Measurements from ENCODE around the gene ARHGAP30. TPM values are rescaled to one million over a fixed set of nuclear protein-coding genes. Genes with fewer than 3 reads are reported as not detected.
"Not testable (repeated sequence)": the region's sequence is repeated elsewhere in the genome, so short reads cannot be mapped to it uniquely, and the experiment has no call there.

ARHGAP30 gene
- polyA plus RNA-seq, 12 donors = 1.8 to 12.9 (median 2.9) TPM; not detected in 1

- not testable (repeated sequence) for DNase-seq
Observed at GRCh38 chr1:161017181-161017580, 52.5 kb downstream of the ARHGAP30 start.

DNA sequence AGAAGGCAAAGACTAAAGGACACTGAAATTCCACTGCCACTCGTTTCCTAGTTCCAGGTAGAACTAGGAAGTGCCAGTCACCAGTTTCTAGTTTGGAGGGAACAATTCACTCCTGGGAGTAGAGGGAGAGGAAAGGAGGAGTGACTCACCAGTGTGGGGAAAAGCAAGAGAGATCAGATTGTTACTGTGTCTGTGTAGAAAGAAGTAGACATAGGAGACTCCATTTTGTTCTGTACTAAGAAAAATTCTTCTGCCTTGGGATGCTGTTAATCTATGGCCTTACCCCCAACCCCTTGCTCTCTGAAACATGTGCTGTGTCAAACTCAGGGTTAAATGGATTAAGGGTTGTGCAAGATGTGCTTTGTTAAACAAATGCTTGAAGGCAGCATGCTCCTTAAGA lies 53.0 kb downstream of the ARHGAP30 start:
- DNase-seq = not testable (repeated sequence)

DNA sequence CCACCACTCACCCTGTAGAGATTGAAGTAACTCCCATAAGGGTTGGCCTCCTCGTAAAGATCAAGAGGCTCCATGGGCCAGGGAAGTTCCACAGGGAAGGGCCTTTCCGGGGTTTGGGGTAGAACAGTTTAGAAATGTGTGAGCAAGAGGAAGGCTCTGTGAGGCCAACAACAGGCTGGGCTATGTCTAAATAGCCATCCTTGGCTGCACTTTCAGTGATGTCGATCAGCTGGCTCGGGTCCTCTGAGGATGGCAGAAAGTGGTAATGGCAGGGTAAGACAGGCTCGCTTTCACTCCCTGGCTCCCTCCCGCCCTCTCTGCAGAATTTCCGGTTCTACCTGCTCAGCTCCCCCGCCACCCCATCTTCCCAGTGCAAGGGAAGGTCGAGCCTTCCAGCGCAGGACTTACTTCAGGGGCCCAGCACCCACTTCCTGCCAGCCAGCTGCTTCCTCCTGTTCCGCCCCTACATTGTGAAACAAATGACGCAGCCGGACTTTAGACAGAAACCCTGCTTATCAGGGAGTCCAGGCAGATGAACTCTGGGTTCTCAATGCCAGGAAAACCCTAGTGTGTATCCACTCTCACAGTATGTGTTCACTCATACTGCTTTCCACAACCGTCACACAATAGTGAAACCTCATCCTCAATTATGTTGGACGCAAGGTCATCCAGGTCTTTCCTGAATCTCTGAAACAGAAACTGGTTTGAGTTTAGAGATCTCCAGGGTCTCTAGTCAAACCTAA lies 56.0 kb downstream of the ARHGAP30 start:
- peak; percentile 46 for DNase-seq

DNA sequence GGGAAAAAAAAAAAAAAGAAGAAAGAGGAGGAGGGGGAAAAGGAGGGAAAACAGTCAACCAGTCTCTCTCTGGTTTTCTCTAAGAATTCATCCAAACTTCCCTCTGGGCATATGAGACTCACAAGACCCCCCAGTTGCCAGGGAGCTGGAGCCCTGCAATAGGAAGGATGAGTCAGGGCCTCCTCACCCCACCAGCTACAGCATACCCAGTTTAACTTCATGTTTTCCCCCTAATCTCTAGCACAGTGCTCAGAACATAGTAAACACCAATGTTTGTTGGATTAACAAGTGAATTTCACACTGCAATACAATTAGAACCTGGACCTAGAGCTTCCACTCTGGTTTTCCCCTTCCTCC lies 56.6 kb downstream of the ARHGAP30 start:
- DNase-seq = no peak

- DNase-seq = no peak
Observed at GRCh38 chr1:161012420-161012819, 57.3 kb downstream of the ARHGAP30 start.

DNA sequence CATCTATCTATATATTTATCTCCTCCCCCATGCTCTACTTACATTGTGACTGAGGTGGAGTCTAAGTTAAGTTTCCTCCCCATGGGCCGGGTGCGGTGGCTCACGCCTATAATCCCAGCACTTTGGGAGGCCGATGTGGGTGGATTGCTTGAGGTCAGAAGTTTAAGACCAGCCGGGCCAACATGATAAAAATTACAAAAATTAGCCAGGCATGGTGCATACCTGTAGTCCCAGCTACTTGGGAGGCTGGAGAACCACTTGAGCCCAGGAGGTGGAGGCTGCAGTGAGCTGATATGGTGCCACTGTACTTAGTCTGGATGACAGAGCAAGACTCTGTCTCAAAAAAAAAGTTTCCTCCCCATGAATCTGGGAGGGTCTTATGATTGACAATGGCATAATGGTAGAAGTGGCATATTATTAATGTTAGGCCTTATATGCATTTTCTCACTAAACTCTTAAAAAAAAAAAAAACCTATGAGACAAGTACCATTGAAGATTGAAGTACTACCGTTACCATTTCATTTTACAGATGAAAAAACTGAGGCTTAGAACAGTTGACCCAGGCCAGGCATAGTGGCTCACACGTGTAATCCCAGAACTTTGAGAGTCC lies 60.0 kb downstream of the ARHGAP30 start:
- no peak for DNase-seq

GRCh38 chr1:161008869-161009510 lies 60.7 kb downstream of the ARHGAP30 start:
- no peak for DNase-seq

DNA sequence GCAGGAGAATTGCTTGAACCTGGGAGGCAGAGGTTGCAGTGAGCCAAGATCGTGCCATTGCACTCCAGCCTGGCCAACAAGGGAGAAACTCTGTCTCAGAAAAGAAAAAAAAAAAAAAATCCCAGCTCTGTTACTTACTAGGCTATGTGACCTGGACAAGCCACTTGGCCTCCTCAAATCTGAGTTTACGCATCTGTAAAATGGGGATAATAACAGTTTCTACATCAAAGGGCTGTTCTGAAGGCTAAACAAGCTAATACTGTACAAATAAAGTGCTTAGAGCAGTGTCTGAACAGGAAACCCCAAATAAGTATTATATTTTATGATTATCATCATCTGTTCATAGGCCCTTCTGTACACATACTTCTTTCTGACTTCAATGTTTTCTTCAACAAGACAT lies 62.3 kb downstream of the ARHGAP30 start:
- DNase-seq = no peak

GRCh38 chr1:161006563-161006962 lies 63.1 kb downstream of the ARHGAP30 start:
- DNase-seq = no peak

GRCh38 chr1:161001525-161001924 lies 68.2 kb downstream of the ARHGAP30 start:
- no peak for DNase-seq

GRCh38 chr1:161000736-161001480 lies 68.8 kb downstream of the ARHGAP30 start:
- DNase-seq = no peak

- no peak for DNase-seq
Observed at GRCh38 chr1:160999376-160999775, 70.3 kb downstream of the ARHGAP30 start.

DNA sequence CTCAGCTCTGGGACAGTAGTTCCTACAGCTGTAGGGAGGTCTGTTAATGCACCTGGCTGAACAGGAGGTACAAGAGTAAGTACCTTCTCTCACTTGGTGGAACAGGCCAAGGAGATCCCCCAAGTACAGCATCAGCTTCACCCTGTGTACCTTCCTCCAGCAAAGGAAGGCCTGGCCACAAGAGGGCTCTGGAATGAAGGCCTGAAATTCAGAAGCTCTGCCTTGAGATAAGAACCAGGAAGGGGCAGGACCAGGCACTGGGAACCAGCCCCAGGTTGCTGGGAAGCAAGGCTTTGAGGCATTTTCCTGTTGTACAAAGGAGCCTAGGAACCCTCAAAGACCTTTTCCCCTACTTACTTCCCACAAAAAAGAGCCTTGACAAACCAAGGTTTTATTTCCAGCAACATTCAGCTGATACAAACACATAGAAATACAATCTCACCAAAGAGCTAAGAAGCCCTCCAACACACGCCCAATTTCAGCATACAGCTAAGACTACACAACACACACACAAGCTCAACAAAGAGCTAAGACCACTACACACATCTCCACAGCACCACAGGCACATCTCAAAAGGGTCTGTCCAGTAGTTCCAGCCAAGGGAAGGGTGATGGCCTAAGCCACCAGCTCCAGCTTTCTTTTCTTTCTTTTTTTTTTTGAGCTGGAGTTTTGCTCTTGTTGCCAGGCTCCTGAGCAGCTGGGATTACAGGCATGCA lies 72.2 kb downstream of the ARHGAP30 start:
- DNase-seq = no peak

Other genes starting within 250 kb of the ARHGAP30 start
- gene CD244, start 207.0 kb downstream of the ARHGAP30 start, polyA plus RNA-seq (ENCODE audit: insufficient read length in 12 of 12) = 1 to 10 TPM in 3 of 12 donors, under 1 TPM in 6, not detected in 3; 0.09 to 5.6 (median 0.36) TPM
- gene ITLN1, start 184.7 kb downstream of the ARHGAP30 start, polyA plus RNA-seq (ENCODE audit: insufficient read length in 12 of 12) = 10 to 100 TPM in 1 of 12 donors, 1 to 10 TPM in 1, under 1 TPM in 6, not detected in 4; 0.16 to 29.3 (median 0.35) TPM
- under 1 TPM in 1 of 12 donors, not detected in 11; 0.36 TPM for gene ITLN2, start 115.1 kb downstream of the ARHGAP30 start, polyA plus RNA-seq (ENCODE audit: insufficient read length in 12 of 12)
- 10 to 100 TPM in 11 of 12 donors, not detected in 1; 11.5 to 40.4 (median 16.3) TPM for gene F11R, start 48.7 kb downstream of the ARHGAP30 start, polyA plus RNA-seq (ENCODE audit: insufficient read length in 12 of 12)
- 10 to 100 TPM in 11 of 12 donors, not detected in 1; 18.6 to 33.2 (median 23.2) TPM for gene TSTD1, start 30.9 kb downstream of the ARHGAP30 start, polyA plus RNA-seq (ENCODE audit: insufficient read length in 12 of 12)
- 10 to 100 TPM in 11 of 12 donors, not detected in 1; 24.8 to 51.5 (median 33.4) TPM for gene USF1, start 23.9 kb downstream of the ARHGAP30 start, polyA plus RNA-seq (ENCODE audit: insufficient read length in 12 of 12)
- gene NECTIN4, start 19.7 kb upstream of the ARHGAP30 start, polyA plus RNA-seq (ENCODE audit: insufficient read length in 12 of 12) = 10 to 100 TPM in 2 of 12 donors, 1 to 10 TPM in 1, under 1 TPM in 5, not detected in 4; 0.04 to 28.3 (median 0.19) TPM
- gene KLHDC9, start 28.5 kb upstream of the ARHGAP30 start, polyA plus RNA-seq (ENCODE audit: insufficient read length in 12 of 12) = 1 to 10 TPM in 4 of 12 donors, under 1 TPM in 5, not detected in 3; 0.32 to 1.7 (median 0.73) TPM
- 10 to 100 TPM in 11 of 12 donors, not detected in 1; 51.9 to 78.1 (median 63.6) TPM for gene PFDN2, start 48.1 kb upstream of the ARHGAP30 start, polyA plus RNA-seq (ENCODE audit: insufficient read length in 12 of 12)
- gene NIT1, start 48.2 kb upstream of the ARHGAP30 start, polyA plus RNA-seq (ENCODE audit: insufficient read length in 12 of 12) = 10 to 100 TPM in 11 of 12 donors, not detected in 1; 25.2 to 35.4 (median 30.8) TPM
- 10 to 100 TPM in 11 of 12 donors, not detected in 1; 36.3 to 54.8 (median 45.0) TPM for gene DEDD, start 62.8 kb upstream of the ARHGAP30 start, polyA plus RNA-seq (ENCODE audit: insufficient read length in 12 of 12)
- 100 to 1,000 TPM in 8 of 12 donors, 10 to 100 TPM in 3, not detected in 1; 90.7 to 129 (median 108) TPM for gene UFC1, start 84.1 kb upstream of the ARHGAP30 start, polyA plus RNA-seq (ENCODE audit: insufficient read length in 12 of 12)
- gene USP21, start 89.6 kb upstream of the ARHGAP30 start, polyA plus RNA-seq (ENCODE audit: insufficient read length in 12 of 12) = 10 to 100 TPM in 11 of 12 donors, not detected in 1; 20.4 to 33.1 (median 29.1) TPM
- 10 to 100 TPM in 11 of 12 donors, not detected in 1; 14.1 to 38.7 (median 23.6) TPM for gene PPOX, start 96.5 kb upstream of the ARHGAP30 start, polyA plus RNA-seq (ENCODE audit: insufficient read length in 12 of 12)
- gene B4GALT3, start 107.6 kb upstream of the ARHGAP30 start, polyA plus RNA-seq (ENCODE audit: insufficient read length in 12 of 12) = 10 to 100 TPM in 11 of 12 donors, not detected in 1; 18.8 to 41.2 (median 24.5) TPM
- 10 to 100 TPM in 8 of 12 donors, 1 to 10 TPM in 3, not detected in 1; 7.2 to 14.7 (median 10.8) TPM for gene ADAMTS4, start 129.2 kb upstream of the ARHGAP30 start, polyA plus RNA-seq (ENCODE audit: insufficient read length in 12 of 12)
- gene NDUFS2, start 132.5 kb upstream of the ARHGAP30 start, polyA plus RNA-seq (ENCODE audit: insufficient read length in 12 of 12) = 100 to 1,000 TPM in 10 of 12 donors, 10 to 100 TPM in 1, not detected in 1; 92.6 to 165 (median 136) TPM
- 10 to 100 TPM in 10 of 12 donors, not detected in 2; 12.5 to 37.0 (median 18.9) TPM for gene FCER1G, start 145.4 kb upstream of the ARHGAP30 start, polyA plus RNA-seq (ENCODE audit: insufficient read length in 12 of 12)
- gene APOA2, start 153.7 kb upstream of the ARHGAP30 start, polyA plus RNA-seq (ENCODE audit: insufficient read length in 12 of 12) = 10 to 100 TPM in 1 of 12 donors, 1 to 10 TPM in 6, under 1 TPM in 2, not detected in 3; 0.57 to 57.1 (median 1.4) TPM
- gene TOMM40L, start 156.2 kb upstream of the ARHGAP30 start, polyA plus RNA-seq (ENCODE audit: insufficient read length in 12 of 12) = 10 to 100 TPM in 4 of 12 donors, 1 to 10 TPM in 7, not detected in 1; 7.2 to 40.3 (median 9.4) TPM
- 1 to 10 TPM in 5 of 12 donors, under 1 TPM in 5, not detected in 2; 0.40 to 2.1 (median 1.1) TPM for gene NR1I3, start 168.3 kb upstream of the ARHGAP30 start, polyA plus RNA-seq (ENCODE audit: insufficient read length in 12 of 12)
- gene PCP4L1, start 188.9 kb upstream of the ARHGAP30 start, polyA plus RNA-seq (ENCODE audit: insufficient read length in 12 of 12) = 1 to 10 TPM in 1 of 12 donors, under 1 TPM in 8, not detected in 3; 0.14 to 1.0 (median 0.38) TPM
- gene MPZ, start 240.1 kb upstream of the ARHGAP30 start, polyA plus RNA-seq (ENCODE audit: insufficient read length in 12 of 12) = 10 to 100 TPM in 8 of 12 donors, 1 to 10 TPM in 3, not detected in 1; 5.7 to 39.9 (median 13.9) TPM
- gene SDHC, start 244.5 kb upstream of the ARHGAP30 start, polyA plus RNA-seq (ENCODE audit: insufficient read length in 12 of 12) = 100 to 1,000 TPM in 11 of 12 donors, 10 to 100 TPM in 1; 91.3 to 429 (median 132) TPM